GM11168 (cell line): ENCODE measurements around the gene PGBD1.

Experiments
- in situ Hi-C: fragments of 300-500 bp; cut with MboI; formaldehyde crosslinking; loops from one replicate; pipeline ENCODE4 v1.12.0; 2022; ENCODE audit warnings: low sequenced_read_pairs; ENCODE audit not compliant: unreplicated experiment

PGBD1 gene, protein sequence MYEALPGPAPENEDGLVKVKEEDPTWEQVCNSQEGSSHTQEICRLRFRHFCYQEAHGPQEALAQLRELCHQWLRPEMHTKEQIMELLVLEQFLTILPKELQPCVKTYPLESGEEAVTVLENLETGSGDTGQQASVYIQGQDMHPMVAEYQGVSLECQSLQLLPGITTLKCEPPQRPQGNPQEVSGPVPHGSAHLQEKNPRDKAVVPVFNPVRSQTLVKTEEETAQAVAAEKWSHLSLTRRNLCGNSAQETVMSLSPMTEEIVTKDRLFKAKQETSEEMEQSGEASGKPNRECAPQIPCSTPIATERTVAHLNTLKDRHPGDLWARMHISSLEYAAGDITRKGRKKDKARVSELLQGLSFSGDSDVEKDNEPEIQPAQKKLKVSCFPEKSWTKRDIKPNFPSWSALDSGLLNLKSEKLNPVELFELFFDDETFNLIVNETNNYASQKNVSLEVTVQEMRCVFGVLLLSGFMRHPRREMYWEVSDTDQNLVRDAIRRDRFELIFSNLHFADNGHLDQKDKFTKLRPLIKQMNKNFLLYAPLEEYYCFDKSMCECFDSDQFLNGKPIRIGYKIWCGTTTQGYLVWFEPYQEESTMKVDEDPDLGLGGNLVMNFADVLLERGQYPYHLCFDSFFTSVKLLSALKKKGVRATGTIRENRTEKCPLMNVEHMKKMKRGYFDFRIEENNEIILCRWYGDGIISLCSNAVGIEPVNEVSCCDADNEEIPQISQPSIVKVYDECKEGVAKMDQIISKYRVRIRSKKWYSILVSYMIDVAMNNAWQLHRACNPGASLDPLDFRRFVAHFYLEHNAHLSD

DNA sequence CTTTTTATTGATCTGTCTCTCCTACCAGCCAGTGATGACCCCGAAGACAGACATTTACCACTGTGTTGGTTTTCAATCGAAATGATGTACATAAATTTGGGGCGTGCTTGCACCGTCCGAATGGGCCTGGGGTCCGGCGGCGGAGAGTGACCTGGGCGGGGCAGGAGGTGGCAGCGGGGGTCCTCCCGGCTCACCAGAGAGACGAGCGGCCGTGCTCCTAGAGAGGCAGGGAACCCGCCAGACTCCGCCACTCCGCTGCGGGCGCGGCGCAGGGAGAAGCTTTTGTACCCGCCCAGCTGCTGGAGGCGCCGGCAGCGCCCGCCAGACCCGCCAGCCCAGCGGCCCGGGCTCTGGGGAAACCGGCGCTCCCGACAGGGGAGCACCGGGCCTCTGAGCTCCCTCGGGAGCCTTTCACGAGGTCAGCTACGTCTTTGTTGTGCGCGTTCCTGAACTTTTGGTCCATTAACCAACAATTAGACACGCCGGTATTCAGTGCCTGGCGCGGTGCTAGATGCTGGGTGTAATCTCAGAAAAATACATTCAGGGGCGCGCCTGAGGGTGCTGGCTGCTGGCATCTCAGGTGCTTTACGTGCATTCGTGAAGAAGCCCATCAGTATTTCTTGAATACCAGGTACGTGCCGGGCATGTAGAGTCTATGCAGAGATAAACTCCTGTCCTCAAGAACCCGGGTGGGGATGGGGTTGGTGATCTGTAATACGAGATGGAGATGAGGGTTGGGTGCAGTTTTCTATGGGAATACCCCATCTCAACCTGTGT is at the start of gene PGBD1:
TSS of gene PGBD1 (plus strand) at position 285 of the 777 bp plus-strand sequence. CDS start 2,242 bp downstream, outside the sequence.
- in situ Hi-C loops: no loop called here

DNA sequence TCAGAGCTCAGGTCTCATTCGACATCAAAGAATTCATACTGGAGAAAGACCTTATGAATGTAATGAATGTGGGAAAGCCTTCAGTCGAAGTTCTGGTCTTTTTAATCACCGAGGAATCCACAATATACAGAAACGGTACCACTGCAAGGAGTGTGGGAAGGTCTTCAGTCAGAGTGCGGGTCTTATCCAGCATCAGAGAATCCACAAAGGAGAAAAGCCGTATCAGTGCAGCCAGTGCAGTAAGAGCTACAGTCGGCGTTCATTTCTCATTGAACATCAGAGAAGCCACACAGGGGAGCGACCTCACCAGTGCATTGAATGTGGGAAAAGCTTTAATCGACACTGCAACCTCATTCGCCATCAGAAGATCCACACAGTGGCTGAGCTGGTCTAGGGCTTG is 48.6 kb upstream of the PGBD1 start:
- in situ Hi-C loops: no loop called here

DNA sequence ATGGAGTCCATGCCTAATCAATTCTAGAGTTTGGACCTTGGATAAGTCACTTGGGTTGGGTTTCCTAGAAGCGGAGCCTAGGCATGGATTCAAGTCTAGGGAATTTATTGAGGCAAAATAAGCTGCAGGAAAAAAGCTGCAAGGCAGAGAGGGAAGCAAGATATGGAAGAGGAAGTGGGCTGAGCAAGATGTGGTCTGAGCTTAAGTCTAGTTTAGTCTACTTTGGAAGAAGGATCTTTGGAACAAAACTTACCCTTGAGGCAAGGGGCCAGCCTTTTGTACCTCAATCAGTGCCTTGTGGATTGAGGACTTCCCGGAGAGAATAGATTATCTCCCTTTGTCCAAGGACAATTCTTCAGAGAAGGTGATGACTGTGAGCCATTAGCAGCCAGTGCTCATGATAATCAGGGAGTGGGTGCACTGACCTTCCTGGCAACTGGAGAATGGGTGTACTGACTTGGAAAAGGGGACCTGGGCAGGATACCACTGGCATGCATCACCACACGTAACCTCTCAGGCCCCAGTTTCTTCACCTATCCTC is 45.4 kb upstream of the PGBD1 start:
- in situ Hi-C loops: no loop called here

DNA sequence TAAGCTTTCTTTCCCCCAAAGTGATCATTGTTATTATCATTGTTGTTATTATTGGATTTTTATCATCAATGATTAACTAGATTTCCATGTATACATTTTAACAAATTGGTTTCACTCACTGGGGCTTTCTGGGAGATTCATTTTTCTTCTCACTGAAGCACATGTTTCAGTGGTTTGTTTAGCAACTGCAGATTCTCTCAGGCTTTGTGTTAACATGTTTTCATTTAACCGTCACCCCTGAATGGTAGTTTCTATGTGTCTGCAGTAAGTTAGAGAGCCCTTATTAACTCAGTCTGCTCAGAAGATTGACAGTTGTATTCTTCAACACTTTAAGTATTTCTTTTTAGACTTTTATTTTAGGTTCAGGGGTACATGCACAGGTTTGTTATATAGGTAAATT is 41.7 kb upstream of the PGBD1 start:
- in situ Hi-C loops: no loop called here

DNA sequence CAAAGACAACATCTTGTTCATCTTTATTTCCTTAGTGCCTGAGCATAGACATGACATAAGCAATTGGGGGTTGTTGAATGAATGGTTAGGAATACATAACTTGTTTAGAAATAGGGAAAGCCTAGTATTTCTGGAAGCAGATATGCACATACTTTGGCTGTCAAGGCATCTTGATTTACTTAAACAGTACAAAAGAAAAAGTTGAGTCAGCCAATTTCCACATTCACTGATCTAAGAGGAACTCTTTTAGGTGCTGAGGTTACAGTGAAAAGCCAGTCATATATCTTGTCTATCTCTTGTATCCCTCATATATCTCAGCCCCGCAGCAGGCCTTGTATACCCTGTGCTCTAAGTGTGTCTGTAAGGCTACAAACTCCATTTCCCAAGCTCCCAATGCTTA is 40.9 kb upstream of the PGBD1 start:
- in situ Hi-C loops: no loop called here

DNA sequence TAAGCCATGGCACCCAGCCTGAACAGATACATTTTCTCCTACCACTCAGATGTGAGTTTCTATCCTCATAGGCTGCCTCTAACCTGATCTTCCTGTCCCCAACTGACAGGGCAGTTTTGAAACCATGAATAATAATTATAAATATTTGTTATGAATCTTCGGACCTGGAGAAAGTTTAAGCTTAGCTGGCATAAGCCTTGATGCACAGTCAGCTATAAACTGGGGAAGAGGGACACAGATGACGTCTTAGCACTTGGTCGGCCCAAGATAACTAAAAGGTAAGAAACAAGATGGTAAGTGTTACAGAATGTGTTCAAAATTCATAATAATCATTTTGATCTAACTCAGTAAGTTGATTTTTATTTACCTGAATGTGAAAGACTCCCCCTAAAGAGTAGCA is 37.4 kb upstream of the PGBD1 start:
- in situ Hi-C loops: no loop called here

DNA sequence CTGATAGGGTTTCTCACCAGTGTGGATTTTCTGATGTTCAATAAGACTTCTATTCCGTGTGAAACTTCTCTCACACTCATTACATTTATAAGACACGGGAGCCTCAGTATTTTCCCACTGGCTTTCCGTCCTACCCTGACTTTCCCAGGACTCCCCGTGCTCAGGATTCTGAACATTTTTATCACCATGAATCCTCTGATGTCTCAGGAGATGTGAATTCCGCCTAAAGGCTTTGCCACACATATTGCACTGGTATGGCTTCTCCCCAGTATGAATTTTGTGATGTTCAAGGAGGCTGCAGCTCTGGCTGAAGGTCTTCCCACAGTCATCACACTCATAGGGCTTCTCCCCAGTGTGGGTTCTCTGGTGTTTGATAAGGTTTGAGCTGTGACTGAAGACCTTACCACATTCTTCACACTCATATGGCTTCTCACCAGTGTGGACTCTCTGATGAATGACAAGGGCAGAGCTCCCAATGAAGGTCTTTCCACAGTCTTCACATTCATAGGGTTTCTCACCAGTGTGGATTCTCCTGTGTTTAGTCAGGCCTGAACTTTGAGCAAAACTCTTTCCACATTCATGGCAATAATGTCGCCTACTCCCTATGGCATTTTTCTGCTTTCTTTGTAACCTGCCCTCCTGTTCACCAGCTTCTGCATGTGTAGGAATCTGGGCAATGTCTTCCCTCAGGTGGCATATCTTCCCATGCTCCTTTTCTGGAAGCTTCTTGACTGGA is 36.0 kb upstream of the PGBD1 start:
- in situ Hi-C loops: no loop called here

DNA sequence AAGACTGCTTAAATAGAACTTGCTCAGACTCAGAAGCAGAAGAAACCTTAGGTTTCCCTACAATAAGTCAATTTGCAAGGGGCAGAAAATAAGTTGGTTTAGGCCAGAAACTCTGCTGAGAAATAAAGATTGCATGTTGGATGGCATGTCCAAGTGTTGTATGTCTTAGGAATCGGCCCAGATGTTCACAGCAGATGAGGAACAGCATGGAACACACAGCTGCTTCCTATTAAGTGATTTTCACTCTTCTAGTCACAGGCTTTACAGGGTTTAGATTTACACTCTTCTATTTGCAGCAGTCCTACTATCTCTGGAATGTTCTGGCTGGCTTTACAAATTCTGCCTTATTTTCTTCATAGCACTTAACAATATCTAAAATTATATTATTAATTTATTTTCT is 32.5 kb upstream of the PGBD1 start:
- in situ Hi-C loops: no loop called here

DNA sequence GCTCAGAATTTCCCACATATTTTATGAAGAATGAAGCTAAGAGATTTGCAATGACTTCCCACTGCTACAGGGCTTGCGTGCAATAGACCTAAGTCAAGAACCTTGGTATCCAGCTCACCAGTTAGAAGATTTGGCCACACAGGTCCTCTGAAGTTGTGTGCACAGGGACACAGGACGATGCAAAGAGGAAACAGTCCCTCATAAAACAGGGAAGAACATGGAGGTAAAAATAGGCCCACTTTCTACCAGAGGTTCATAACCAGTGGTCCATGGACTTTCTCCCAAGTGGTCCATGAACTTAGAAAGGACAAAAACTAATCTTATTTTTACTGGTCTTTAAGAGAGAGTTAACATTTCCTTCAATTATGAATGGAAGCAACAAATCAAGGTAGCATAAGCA is 30.6 kb upstream of the PGBD1 start:
- in situ Hi-C loops: no loop called here

DNA sequence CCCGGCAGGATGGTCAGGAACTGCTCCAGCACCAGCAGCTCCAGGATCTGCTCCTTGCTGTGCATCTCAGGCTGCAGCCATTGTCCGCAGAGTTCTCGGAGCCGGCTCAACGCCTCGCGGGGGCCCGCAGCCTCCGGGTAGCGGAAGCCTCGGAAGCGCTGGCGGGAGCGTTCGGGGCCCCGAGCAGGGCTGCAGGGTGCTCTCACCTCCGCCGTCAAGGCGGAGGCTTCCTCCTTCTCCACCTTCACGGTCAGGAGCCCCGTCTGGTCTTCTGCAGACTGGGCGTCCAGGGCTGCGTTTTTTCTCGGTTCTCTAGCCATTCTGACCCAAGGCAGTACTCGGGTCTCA is 29.7 kb upstream of the PGBD1 start:
- in situ Hi-C loops: no loop called here

DNA sequence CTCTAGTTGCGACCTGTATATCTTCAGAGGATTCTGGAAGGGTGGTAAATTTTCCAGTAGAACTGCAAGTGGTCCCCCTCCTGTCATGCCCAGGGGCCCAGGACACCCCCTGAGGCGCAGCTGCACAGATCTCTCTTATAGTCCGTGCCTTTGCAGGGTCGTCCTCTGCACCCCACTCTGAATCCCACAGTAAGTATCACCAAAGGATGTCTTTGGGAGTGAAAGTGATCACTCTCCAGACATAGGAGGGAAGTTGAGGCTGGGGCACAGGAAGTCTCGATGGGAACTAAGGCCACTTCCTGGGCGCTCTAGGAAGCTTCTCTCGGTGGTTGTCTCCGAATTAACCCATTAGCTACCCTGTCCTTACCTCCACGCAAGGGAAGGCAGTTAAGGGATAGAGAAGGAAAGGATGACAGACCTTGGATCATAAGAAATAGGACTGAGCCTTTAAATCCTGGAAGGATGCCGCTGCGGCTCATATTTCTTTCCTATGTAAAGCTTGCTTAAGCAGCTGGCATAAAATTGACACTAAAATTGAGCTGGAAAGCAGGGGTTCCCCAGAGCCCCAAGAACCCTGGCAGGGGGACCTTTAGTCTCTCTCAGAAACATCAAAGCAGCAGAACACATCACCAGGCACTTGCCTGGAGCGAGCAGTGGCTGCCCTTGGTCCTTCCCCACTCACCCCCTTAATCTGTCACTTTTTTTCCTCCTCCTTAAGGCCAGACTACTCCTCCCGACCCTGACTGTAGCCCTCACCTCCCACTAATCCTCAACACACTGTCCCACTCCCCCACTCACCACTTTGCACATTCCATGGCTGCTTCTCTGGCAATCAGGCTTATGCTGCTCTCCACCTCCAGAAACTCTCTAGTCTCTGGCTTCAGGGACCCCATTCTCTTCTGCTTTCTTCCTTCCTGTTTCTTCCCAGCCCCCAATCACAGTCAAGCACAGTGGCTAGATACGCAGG is 29.1 kb upstream of the PGBD1 start, which contains the start of gene ZKSCAN4:
TSS of gene ZKSCAN4 (minus strand) at position 261 of the 967 bp plus-strand sequence. CDS start 289 bp downstream, outside the sequence.
- in situ Hi-C loops: no loop called here

DNA sequence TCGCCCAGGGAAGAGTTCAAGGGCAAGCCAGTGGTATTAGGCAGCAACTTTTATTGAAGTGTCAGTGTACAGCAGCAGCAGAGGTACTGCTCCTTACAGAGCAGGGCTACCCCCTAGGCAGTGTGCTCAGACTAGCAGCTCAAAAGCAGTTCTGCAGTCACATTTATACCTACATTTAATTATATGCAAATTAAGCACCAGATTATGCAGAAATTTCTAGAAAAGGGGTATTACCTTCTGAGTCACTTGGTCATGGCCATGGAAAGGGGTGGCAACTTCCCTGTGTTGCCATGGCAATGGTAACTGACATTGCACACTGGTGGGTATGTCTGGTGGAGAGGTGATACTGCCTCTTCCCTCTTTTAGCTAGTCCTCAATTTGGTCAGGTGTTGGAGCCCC is 27.3 kb upstream of the PGBD1 start:
- in situ Hi-C loops: no loop called here

DNA sequence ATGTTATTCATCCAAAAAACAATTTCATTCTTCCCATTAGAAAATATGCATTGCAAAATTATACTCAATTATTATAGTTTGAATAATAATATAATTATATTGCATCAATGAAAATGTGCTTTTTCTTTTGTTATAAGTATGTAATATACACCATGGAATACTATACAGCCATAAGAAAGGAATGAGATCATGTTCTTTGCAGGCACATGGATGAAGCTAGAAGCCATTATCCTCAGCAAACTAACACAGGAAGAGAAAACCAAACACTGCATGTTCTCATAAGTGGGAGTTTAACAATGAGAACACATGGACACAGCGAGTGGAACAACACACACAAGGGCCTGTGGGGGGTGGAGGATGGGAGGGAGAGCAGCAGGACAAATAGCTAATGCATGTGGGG is 24.3 kb upstream of the PGBD1 start:
- in situ Hi-C loops: no loop called here

DNA sequence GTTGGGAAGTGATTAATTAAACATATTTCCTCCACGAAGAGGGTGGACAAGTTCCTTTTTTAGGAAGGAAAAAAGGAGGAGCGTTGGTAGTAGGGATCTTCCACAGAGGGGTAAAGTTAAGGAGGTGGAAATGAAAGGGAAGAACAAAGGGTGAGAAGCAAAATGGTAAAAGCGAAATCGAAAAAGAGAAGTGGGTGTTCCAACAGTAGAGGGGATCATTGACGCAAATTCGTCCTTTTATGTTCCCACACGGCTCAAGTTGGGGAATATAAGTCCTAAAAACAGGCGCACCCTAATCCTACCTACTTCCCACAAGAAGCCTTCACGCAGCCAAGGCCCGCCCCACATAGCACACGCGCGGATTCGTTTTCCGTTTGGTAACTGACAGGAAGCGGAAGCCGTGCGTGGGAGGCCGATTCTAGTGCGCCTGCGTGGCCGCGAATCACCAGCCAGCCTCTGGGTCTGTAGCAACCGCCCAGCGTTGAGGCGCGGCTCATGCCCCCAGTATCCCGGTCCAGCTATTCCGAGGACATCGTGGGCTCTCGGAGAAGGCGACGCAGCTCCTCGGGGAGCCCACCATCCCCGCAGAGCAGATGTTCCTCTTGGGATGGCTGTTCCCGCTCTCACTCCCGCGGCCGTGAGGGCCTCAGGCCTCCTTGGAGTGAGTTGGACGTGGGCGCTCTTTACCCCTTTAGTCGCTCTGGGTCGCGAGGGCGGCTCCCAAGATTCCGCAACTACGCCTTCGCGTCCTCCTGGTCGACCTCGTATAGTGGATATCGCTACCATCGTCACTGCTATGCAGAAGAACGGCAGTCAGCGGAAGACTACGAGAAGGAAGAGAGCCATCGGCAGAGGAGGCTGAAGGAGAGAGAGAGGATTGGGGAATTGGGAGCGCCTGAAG is 22.2 kb upstream of the PGBD1 start, which contains the start of gene NKAPL:
TSS of gene NKAPL (plus strand) at position 421 of the 901 bp plus-strand sequence. CDS start at position 496, 75 bp downstream.
- in situ Hi-C loops: no loop called here

DNA sequence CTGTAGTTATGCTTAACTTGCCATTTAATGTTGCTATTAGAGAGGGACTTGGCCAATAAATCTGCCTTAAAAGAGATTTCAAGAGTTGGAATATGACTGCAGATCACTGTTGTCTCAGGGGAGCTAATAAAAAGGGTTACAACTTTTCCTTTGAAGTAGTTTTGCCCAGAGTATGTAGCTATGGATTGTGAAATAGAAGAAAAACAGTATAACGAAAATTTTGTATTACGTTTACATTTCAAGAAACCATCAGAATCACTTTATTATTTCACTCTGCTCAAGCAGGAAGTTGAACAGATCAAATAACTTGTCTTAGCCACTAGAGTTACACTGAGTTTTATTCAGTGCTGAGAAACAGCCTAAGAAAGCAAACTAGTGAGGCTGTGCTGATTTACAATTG is 17.4 kb upstream of the PGBD1 start:
- in situ Hi-C loops: loop anchor here (10.0 kb wide), 1 partner anchor 91 kb away; no protein-coding TSS in a partner anchor

DNA sequence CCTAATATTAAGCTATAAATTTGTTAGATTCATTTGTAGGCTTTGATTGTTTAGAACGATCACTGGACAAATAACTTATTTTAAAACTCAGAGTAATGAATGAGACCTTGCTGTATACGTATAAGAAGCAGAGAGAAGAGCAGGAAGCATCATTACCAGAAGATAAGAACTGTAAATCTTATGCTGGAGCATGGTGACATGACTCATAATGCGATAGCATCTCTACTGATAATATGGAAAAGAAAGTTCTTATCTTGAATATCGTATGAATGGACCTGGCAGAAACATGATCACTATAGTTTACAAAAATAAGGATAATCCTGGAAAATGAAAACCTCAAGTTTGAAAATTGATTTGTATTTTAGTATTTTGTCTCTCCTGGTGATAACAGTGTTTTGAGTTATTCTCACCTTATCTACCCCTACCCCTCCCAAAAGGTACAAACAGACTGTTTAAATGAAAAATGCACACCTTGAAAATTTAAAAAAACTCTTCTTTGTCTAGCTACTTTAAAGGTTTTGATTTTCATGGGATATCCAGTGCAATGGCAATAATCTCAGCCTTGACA is 16.5 kb upstream of the PGBD1 start:
- in situ Hi-C loops: loop anchor here (10.0 kb wide), 1 partner anchor 90 kb away; no protein-coding TSS in a partner anchor

DNA sequence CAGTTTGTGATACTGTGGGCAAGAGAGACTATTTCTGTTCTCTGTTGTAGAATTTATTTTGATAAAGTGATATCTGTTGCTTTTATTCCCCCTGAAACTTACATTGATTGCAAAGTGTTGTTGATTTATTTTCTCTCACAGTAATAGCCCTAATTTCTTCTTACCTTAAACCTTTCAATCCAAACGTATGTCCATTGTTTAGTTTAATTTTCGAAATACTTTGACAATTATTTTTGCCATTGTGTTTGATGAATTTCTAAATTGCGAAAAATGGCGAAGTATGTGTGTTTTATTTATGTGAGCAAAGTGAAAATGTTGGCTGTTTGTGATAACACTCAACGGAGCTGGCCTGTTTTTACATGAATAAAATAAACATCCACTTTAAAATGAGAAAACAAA is 14.8 kb upstream of the PGBD1 start:
- in situ Hi-C loops: loop anchor here (10.0 kb wide), 1 partner anchor 88 kb away; no protein-coding TSS in a partner anchor
